GM19035 (cell line): ENCODE measurements around the gene AANAT.

Experiments used
- ATAC-seq: cut with Tn5 transposase; IDR thresholded peaks from one replicate; pipeline ENCODE4 v1.9.1; 2021; ENCODE audit not compliant: unreplicated experiment

AANAT gene

GRCh38 chr17:76485569-76485968, 18.2 kb downstream of the AANAT start:
- ATAC-seq = no peak

- no peak for ATAC-seq
Observed at GRCh38 chr17:76487451-76488192, 20.2 kb downstream of the AANAT start.

GRCh38 chr17:76490112-76490710, 22.8 kb downstream of the AANAT start:
- no peak for ATAC-seq

- ATAC-seq = no peak
Observed at GRCh38 chr17:76491271-76492122, 24.1 kb downstream of the AANAT start.

- peak; percentile 43 for ATAC-seq
Observed at GRCh38 chr17:76492123-76492988, 25.0 kb downstream of the AANAT start.

GRCh38 chr17:76492989-76493501, 25.6 kb downstream of the AANAT start:
- ATAC-seq = peak; percentile 45

GRCh38 chr17:76493505-76494167, 26.2 kb downstream of the AANAT start:
- peak; percentile 5 for ATAC-seq

GRCh38 chr17:76495663-76496400, 28.4 kb downstream of the AANAT start:
- ATAC-seq = no peak

GRCh38 chr17:76496464-76496863, 29.1 kb downstream of the AANAT start:
- ATAC-seq = no peak

- ATAC-seq = no peak
Observed at GRCh38 chr17:76497699-76497978, 30.2 kb downstream of the AANAT start.

GRCh38 chr17:76497979-76498875, 30.8 kb downstream of the AANAT start:
- ATAC-seq = no peak

- no peak for ATAC-seq
Observed at GRCh38 chr17:76498876-76499251, 31.5 kb downstream of the AANAT start.

GRCh38 chr17:76499267-76499667, 31.9 kb downstream of the AANAT start:
- ATAC-seq = no peak

GRCh38 chr17:76500074-76500746, 32.8 kb downstream of the AANAT start:
- ATAC-seq = no peak

- no peak for ATAC-seq
Observed at GRCh38 chr17:76500747-76501017, 33.3 kb downstream of the AANAT start.

GRCh38 chr17:76501018-76501826, 33.8 kb downstream of the AANAT start, which contains the start of gene RHBDF2:
TSS of gene RHBDF2 (minus strand) at chr17:76501423. CDS start at chr17:76481524, 19,899 bp downstream.
- ATAC-seq = peak; percentile 74

- ATAC-seq = no peak
Observed at GRCh38 chr17:76501827-76502307, 34.5 kb downstream of the AANAT start.
